ENCODE results near the gene URB1. TPM values are rescaled to one million over a fixed set of nuclear protein-coding genes. Genes with fewer than 3 reads are reported as not detected.

URB1 gene
- total and polyA plus RNA-seq, 9 of the 15 experiments (the other 6 are each of a cell fraction or from before 2014, with no cell fraction given): 0.97 to 53.6 (median 21.5) TPM

- TF ChIP-seq GABPB2 (CRISPR knock-in tag; conservative IDR thresholded peaks at IDR 0.05): no peak
- no peak for TF ChIP-seq SMARCC2 (IDR thresholded peaks at IDR 0.05; ENCODE audit: low read depth)
- TF ChIP-seq ZNF551 (CRISPR knock-in tag; IDR thresholded peaks at IDR 0.05): no peak
- no peak for TF ChIP-seq FOXA1 (IDR thresholded peaks at IDR 0.05; ENCODE audit: borderline replicate concordance)
- no peak for TF ChIP-seq NKRF (IDR thresholded peaks at IDR 0.05; ENCODE audit: borderline replicate concordance)
- no peak for TF ChIP-seq ZNF232 (CRISPR knock-in tag; IDR thresholded peaks at IDR 0.05)
- no peak for TF ChIP-seq TRIM24 (IDR thresholded peaks at IDR 0.05)
- no peak for TF ChIP-seq CBX3 (IDR thresholded peaks at IDR 0.05; ENCODE audit: borderline replicate concordance in 1 of 2, low read length in 2 of 2)
These were observed 111.3 kb downstream of the URB1 start (continued) for GRCh38 chr21:32281531-32281930.

GRCh38 chr21:32279377-32279680 lies 113.5 kb downstream of the URB1 start:
- CTCF ChIA-PET (ENCODE audit: low intra/inter-chr PET ratio): no interaction called here
- TSS peak; percentile 87 for BruUV-seq (replicated peaks)
- in situ Hi-C loops (cut with MboI): no loop called here
- Histone ChIP-seq H3K4me1 (replicated peaks in 1 of 2; ENCODE audit: control insufficient read depth in 2 of 2, insufficient read depth in 2 of 2, low read length in 2 of 2) (peaks cover 3 to 16% of the 10 kb centered on the region in 2 experiments; a peak in 4 of 5 replicates), H3K9me3 (replicated peaks; ENCODE audit: control insufficient read depth, insufficient read depth, low read depth, low read length) (no peaks in the 10 kb centered on the region), H3K9ac (ENCODE audit: insufficient read depth in 1 of 2, low read depth in 2 of 2, low read length in 2 of 2) (peak overlapping the region; percentile 59 to 77), H3K27ac (ENCODE audit: extremely low read depth, low read depth, low read length) (peak overlapping the region; percentile 17), H3K79me2 (ENCODE audit: control insufficient read depth, insufficient read depth, low read length) (peaks cover 38% of the 10 kb centered on the region), H3K4me2 (ENCODE audit: insufficient read depth, low read length) (peak overlapping the region; percentile 83), H3K9me1 (ENCODE audit: control insufficient read depth, insufficient read depth, low read length) (no peaks in the 10 kb centered on the region), H3K27me3 (ENCODE audit: control insufficient read depth in 2 of 2, insufficient read depth in 2 of 2, low read length in 2 of 2) (no peaks in the 10 kb centered on the region), H3K36me3 (ENCODE audit: control insufficient read depth, insufficient read depth, low read length) (peaks cover 18% of the 10 kb centered on the region), H2AFZ (ENCODE audit: low read depth, low read length) (peak overlapping the region; percentile 95), H3K4me3 (peak overlapping the region; percentile 76), H4K20me1 (replicated peaks; ENCODE audit: control insufficient read depth, insufficient read depth, low read length) (no peaks in the 10 kb centered on the region)
- intact Hi-C loops (cut with micrococcal nuclease): no loop called here
- POLR2A ChIA-PET: interaction anchor here (0.8 to 1.2 kb wide), 3 partner anchors 10 to 630 kb away, joined by 3 to 4 read pairs (median 4); partner anchors contain the start of gene MRAP
- ATAC-seq: no peak; the same call in 2 of the 3 replicates
- 17% methylated on average over 10 of the region's 10 CpGs for WGBS (ENCODE audit: insufficient coverage, low coverage, missing lambda C conversion rate)
- DNase-seq (ENCODE audit: extremely low read depth in 1 of 4, low spot score in 3 of 4): no peak
- FAIRE-seq: peak; percentile 6
- TF ChIP-seq TEAD4 (IDR thresholded peaks at IDR 0.05; ENCODE audit: low read length) (peak; percentile 4; the same call in 1 of the 2 replicates), TEAD4 (CRISPR knock-in tag; IDR thresholded peaks at IDR 0.05; ENCODE audit: borderline replicate concordance) (no peak), DPF2 (IDR thresholded peaks at IDR 0.05) (0 out of 2 replicates have a peak, but pooled peaks have one; percentile 26), NBN (IDR thresholded peaks at IDR 0.05; ENCODE audit: low read depth) (0 out of 2 replicates have a peak, but pooled peaks have one; percentile 3), KDM1A (IDR thresholded peaks at IDR 0.05) (0 out of 4 replicates have a peak, but pooled peaks of 1 of the 2 experiments have one; percentile 20), MEIS2 (IDR thresholded peaks at IDR 0.05; ENCODE audit: partially characterized antibody) (no peak), FOXA3 (CRISPR knock-in tag; conservative IDR thresholded peaks at IDR 0.05 in 1 of 2, IDR thresholded peaks at IDR 0.05 in 1 of 2) (peak in 1 of 2 experiments; percentile 22; a peak in 1 of 4 replicates), PTRF (tag; IDR thresholded peaks at IDR 0.05) (no peak), ZNF184 (CRISPR knock-in tag; IDR thresholded peaks at IDR 0.05) (0 out of 2 replicates have a peak, but pooled peaks have one; percentile 39), ZNF280A (IDR thresholded peaks at IDR 0.05; ENCODE audit: low read depth, partially characterized antibody) (no peak), ZBTB8A (IDR thresholded peaks at IDR 0.05; ENCODE audit: partially characterized antibody) (no peak)
